GM10266 (cell line): ENCODE results near the gene SLITRK3.
"Not testable (repeated sequence)": the region's sequence is repeated elsewhere in the genome, so short reads cannot be mapped to it uniquely, and the experiment has no call there.

Experiments
- DNase-seq: peaks from one replicate; pipeline ENCODE4 v3.0.0; 2012; ENCODE audit errors: extremely low spot score
- TF ChIP-seq, protein P1 (sequence below): IDR thresholded peaks from 2 replicates; pipeline ENCODE4 v1.5.1; 2012; ENCODE audit warnings: mild to moderate bottlenecking, low read depth; ENCODE audit not compliant: control insufficient read depth, insufficient read depth; ENCODE audit errors: missing control alignments

Gene SLITRK3

DNA sequence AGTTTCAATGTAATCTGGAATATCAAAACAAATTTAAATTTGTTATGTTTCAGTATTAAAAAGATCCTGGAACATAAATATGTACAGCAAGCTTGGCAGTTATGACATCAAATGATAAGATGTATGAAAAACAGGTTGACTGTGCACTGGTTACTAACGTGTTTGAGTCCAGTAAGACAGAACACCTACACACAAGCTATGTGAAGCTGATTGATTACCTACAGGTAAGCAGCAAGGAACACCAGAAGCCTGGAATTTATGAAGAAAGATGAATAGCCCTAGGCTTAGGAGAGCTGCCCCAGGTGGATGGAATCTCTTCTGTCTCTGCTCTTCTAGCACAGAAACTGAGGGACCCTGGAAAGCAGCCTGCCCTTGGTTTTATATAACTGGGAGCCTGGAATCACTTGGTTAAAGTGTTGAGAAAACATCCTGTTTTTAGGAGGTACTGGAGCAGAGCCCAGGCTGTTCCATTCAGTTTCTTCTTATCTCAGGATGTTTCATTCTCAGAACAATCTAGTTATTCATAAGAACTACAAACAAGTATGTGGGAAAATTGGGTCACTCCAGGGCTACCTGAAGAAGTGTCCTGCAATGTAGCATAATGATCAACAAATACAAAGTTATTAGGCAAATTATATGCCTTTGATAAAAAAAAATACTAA, 36.3 kb downstream of the SLITRK3 start:
- TF ChIP-seq, protein P1, sequence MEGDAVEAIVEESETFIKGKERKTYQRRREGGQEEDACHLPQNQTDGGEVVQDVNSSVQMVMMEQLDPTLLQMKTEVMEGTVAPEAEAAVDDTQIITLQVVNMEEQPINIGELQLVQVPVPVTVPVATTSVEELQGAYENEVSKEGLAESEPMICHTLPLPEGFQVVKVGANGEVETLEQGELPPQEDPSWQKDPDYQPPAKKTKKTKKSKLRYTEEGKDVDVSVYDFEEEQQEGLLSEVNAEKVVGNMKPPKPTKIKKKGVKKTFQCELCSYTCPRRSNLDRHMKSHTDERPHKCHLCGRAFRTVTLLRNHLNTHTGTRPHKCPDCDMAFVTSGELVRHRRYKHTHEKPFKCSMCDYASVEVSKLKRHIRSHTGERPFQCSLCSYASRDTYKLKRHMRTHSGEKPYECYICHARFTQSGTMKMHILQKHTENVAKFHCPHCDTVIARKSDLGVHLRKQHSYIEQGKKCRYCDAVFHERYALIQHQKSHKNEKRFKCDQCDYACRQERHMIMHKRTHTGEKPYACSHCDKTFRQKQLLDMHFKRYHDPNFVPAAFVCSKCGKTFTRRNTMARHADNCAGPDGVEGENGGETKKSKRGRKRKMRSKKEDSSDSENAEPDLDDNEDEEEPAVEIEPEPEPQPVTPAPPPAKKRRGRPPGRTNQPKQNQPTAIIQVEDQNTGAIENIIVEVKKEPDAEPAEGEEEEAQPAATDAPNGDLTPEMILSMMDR: no peak
- no peak for DNase-seq

DNA sequence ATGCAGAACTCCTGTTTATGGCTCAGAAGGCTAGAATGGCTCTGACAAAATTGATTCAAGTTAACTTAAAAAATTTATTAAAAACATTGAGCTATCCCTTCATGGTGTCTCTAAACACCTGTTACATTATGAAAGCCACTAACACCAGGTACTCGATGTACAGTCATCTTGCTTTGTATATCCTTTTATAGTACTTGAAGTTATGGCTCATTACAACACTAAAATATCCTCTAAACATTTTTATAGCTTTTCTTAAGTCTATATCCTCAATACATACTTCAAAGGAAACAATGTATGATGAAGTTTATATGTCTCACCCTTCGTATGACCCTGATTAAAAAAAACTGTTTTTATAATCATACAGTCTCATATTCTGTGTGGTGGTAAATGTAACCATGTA, 38.2 kb downstream of the SLITRK3 start:
- DNase-seq: no peak
- TF ChIP-seq, protein P1: no peak

DNA sequence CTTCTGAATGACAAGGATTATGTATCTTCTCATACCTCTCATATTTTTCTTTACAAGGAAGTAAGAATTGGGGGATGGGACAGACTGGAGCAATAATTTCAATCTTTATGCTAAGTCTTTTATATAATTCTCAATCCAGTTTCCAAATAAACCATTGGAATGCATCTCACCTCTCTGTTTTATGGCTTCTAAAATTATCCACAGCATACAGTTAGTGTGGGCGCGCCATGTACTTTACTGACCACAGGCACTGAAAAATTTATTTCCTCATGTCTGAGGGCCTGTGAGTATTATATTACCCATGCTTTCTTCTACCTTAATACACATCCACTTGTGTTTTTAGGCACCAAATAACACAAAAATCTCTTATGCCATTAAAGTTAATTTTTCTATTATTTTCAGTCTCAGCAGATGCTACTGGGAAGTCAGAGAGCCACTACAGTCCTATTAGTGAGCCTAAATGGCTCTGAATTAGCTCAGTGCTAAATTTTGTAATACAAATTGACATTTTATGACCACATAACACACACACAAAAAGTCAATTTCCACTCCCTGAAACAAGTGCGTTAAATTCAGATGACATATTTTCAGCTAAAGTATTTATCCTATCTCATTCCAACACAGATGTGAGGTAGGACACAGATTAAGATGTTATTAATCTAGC, 39.3 kb downstream of the SLITRK3 start:
- no peak for DNase-seq
- TF ChIP-seq, protein P1: no peak

DNA sequence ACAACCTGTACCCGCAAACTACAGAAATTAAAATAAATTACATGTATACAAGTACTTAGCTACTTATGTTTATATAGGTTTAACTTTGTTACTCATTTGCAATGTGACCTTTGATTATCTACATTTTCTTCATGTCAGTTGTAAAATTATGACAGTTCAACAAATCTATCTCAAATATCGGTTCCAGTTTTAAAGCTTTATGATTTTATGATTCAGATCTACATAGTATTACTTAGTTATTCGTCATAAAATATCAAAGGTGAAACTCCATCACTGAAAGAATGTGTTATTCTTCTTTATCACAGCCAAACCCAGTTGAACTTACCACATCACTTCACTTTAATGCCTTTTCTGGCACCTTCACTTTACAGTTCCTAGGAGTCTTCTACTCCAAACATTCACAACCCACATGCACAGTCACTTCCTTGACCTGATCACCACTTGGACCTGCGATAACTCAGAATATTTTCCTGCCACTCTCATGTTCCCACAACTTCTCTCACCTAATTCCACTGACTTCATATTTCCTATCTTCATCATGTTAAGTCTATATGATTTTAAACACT, 47.2 kb downstream of the SLITRK3 start:
- TF ChIP-seq, protein P1: no peak
- DNase-seq: no peak

DNA sequence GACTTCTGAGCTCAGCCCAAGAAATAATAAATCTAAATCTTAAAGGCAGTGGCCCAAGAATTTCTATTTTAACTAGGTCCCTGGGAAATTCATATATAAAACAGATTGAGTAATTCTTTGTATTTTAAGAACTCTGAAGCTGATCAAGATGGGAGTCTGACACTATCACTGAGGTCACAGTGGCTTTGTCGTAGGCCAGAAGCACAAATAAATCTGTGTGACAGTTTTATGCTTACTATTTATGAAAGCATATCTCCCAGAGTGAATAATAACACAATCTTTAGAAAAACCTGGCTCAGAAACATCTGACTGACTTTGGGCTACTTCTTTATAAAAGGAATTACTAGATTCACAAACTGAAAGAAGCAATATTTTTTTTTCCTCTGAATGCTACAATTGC, 51.9 kb downstream of the SLITRK3 start:
- no peak for DNase-seq
- TF ChIP-seq, protein P1: no peak

DNA sequence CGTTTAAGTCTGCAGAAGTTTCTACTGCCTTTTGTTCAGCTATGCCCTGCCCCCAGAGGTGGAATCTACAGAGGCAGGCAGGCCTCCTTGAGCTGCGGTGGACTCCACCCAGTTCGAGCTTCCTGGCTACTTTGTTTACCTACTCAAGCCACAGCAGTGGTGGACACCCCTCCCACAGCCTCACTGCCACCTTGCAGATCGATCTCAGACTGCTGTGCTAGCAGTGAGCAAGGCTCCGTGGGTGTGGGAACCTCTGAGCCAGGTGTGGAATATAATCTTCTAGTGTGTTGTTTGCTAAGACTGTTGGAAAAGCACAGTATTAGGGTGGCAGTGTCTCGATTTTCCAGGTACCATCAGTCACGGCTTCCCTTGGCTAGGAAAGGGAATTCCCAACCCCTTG, 56.3 kb downstream of the SLITRK3 start:
- not testable (repeated sequence) for DNase-seq
